GM12878 (cell line): ENCODE measurements around the gene BAG5.

Experiments used
- ETV6 ChIP-seq, 2 experiments: fragments of 450-650 bp in 1 of 2; IDR thresholded peaks in 1 of 2; conservative IDR thresholded peaks in 1 of 2; 2 replicates each; pipeline ENCODE4 v1.6.1; 2014; ENCODE audit warnings: antibody characterized with exemption in 1 of 2, borderline replicate concordance in 1 of 2, low read depth in 1 of 2, mild to moderate bottlenecking in 1 of 2, moderate library complexity in 1 of 2
- NFYB ChIP-seq: IDR thresholded peaks from 2 replicates; pipeline ENCODE4 v1.6.1; 2011; ENCODE audit warnings: low read depth, mild to moderate bottlenecking, low read length, improper control_type of control experiment, moderate library complexity; ENCODE audit not compliant: insufficient read depth
- TF ChIP-seq, protein P1 (sequence below), 3 experiments: IDR thresholded peaks in 2 of 3; conservative IDR thresholded peaks in 1 of 3; 2 replicates each; pipeline ENCODE4 v1.5.1; 2011; ENCODE audit warnings: low read depth in 3 of 3, low read length in 3 of 3, mild to moderate bottlenecking in 3 of 3, control low read depth in 2 of 3, moderate library complexity in 2 of 3, inconsistent platforms in 1 of 3, mixed read lengths in 1 of 3; ENCODE audit not compliant: control insufficient read depth in 2 of 3, insufficient read depth in 1 of 3; ENCODE audit errors: extremely low read depth in 1 of 3
- TF ChIP-seq, protein P2 (sequence below): IDR thresholded peaks from 2 replicates; pipeline ENCODE4 v1.6.1; 2012; ENCODE audit warnings: mild to moderate bottlenecking, low read depth, low read length

DNA sequence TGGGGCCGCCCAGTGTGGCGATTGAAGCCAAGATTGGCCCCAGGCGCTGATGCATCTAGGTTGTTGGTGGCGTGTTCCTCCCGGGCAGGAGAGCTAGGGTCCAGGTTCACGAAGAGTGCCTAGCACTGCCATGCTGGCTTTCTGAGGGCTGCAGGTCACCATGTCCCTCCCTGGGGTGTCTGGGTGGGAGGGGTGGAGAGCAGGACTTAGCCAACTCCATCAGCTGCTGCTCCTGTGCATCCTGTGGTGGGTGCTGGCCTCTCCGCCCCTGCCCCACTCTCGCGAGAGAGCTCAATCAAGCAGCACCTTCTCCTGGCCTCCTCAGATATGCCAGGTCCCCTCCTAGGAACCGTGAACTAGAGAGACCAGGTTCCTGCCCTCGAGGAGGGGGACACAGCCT, 31.6 kb downstream of the BAG5 start:
- TF ChIP-seq ETV6 (conservative IDR thresholded peaks at IDR 0.05 in 1 of 2, IDR thresholded peaks at IDR 0.05 in 1 of 2; ENCODE audit: borderline replicate concordance in 1 of 2, low read depth in 1 of 2), result no peak
- TF ChIP-seq, protein P1, sequence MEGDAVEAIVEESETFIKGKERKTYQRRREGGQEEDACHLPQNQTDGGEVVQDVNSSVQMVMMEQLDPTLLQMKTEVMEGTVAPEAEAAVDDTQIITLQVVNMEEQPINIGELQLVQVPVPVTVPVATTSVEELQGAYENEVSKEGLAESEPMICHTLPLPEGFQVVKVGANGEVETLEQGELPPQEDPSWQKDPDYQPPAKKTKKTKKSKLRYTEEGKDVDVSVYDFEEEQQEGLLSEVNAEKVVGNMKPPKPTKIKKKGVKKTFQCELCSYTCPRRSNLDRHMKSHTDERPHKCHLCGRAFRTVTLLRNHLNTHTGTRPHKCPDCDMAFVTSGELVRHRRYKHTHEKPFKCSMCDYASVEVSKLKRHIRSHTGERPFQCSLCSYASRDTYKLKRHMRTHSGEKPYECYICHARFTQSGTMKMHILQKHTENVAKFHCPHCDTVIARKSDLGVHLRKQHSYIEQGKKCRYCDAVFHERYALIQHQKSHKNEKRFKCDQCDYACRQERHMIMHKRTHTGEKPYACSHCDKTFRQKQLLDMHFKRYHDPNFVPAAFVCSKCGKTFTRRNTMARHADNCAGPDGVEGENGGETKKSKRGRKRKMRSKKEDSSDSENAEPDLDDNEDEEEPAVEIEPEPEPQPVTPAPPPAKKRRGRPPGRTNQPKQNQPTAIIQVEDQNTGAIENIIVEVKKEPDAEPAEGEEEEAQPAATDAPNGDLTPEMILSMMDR (IDR thresholded peaks at IDR 0.05 in 2 of 3, conservative IDR thresholded peaks at IDR 0.05 in 1 of 3; ENCODE audit: control insufficient read depth in 2 of 3, extremely low read depth in 1 of 3, insufficient read depth in 1 of 3, low read depth in 3 of 3, low read length in 3 of 3), result no peak
- no peak for TF ChIP-seq NFYB
- TF ChIP-seq, protein P2, sequence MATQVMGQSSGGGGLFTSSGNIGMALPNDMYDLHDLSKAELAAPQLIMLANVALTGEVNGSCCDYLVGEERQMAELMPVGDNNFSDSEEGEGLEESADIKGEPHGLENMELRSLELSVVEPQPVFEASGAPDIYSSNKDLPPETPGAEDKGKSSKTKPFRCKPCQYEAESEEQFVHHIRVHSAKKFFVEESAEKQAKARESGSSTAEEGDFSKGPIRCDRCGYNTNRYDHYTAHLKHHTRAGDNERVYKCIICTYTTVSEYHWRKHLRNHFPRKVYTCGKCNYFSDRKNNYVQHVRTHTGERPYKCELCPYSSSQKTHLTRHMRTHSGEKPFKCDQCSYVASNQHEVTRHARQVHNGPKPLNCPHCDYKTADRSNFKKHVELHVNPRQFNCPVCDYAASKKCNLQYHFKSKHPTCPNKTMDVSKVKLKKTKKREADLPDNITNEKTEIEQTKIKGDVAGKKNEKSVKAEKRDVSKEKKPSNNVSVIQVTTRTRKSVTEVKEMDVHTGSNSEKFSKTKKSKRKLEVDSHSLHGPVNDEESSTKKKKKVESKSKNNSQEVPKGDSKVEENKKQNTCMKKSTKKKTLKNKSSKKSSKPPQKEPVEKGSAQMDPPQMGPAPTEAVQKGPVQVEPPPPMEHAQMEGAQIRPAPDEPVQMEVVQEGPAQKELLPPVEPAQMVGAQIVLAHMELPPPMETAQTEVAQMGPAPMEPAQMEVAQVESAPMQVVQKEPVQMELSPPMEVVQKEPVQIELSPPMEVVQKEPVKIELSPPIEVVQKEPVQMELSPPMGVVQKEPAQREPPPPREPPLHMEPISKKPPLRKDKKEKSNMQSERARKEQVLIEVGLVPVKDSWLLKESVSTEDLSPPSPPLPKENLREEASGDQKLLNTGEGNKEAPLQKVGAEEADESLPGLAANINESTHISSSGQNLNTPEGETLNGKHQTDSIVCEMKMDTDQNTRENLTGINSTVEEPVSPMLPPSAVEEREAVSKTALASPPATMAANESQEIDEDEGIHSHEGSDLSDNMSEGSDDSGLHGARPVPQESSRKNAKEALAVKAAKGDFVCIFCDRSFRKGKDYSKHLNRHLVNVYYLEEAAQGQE, result no peak
